Fibroblast of lung (primary cell): ENCODE results near the gene ROR2.

Source experiments
- CTCF ChIP-seq, 2 donors: IDR thresholded peaks in 1 of 2; conservative IDR thresholded peaks in 1 of 2; 1 replicate in 1 of 2; 2 replicates in 1 of 2; pipeline ENCODE4 v1.5.1; 2011 to 2012; ENCODE audit warnings: low read length in 2 of 2, control low read depth in 1 of 2, inconsistent platforms in 1 of 2, low read depth in 1 of 2, mild to moderate bottlenecking in 1 of 2
- EZH2 ChIP-seq: IDR thresholded peaks from 2 replicates; pipeline ENCODE4 v1.5.1; 2012; ENCODE audit warnings: low read length, control low read depth, mild to moderate bottlenecking; ENCODE audit errors: missing control alignments

GRCh38 chr9:91889161-91889911 is 60.7 kb downstream of the ROR2 start:
- TF ChIP-seq CTCF (conservative IDR thresholded peaks at IDR 0.05 in 1 of 2, IDR thresholded peaks at IDR 0.05 in 1 of 2; ENCODE audit: low read depth in 1 of 2, low read length in 2 of 2) (no peak), EZH2 (no peak)
